NT2/D1 (cell line): Measurements from ENCODE around the gene SERPINE1.

Experiments used
- SUZ12 ChIP-seq: IDR thresholded peaks from 2 replicates; pipeline ENCODE4 v1.6.1; 2011; ENCODE audit not compliant: insufficient read length, insufficient read depth; ENCODE audit errors: extremely low read depth
- YY1 ChIP-seq: IDR thresholded peaks from 2 replicates; pipeline ENCODE4 v1.6.1; 2011; ENCODE audit not compliant: insufficient read length, insufficient read depth
- ZNF274 ChIP-seq: IDR thresholded peaks from 2 replicates; pipeline ENCODE4 v1.6.1; 2011; ENCODE audit warnings: mild to moderate bottlenecking, low read depth, low read length

- no peak for TF ChIP-seq SUZ12
- TF ChIP-seq ZNF274 = no peak
- no peak for TF ChIP-seq YY1
These were observed 39.4 kb upstream of the SERPINE1 start for GRCh38 chr7:101087334-101088068.
